HCT116 (cell line): ENCODE results near the gene FAM184A.

Experiments used
- POLR2A ChIP-seq: IDR thresholded peaks from 2 replicates; pipeline ENCODE4 v1.7.0; 2011; ENCODE audit warnings: borderline replicate concordance; ENCODE audit not compliant: insufficient read depth, insufficient read length; ENCODE audit errors: extremely low read depth
- RAD21 ChIP-seq: IDR thresholded peaks from 2 replicates; pipeline ENCODE4 v1.6.1; 2012; ENCODE audit warnings: low read depth, mild to moderate bottlenecking
- TCF7L2 ChIP-seq: IDR thresholded peaks from 2 replicates; pipeline ENCODE4 v1.7.0; 2011; ENCODE audit warnings: borderline replicate concordance, inconsistent platforms; ENCODE audit not compliant: insufficient read depth, insufficient read length; ENCODE audit errors: extremely low read depth
- TF ChIP-seq, protein P1 (sequence below), 3 experiments: fragments of 200-600 bp in 1 of 3; sonication (generic) in 1 of 3; IDR thresholded peaks in 2 of 3; conservative IDR thresholded peaks in 1 of 3; 2 replicates each; pipeline ENCODE4 v1.5.1; 2012 to 2017; ENCODE audit warnings: low read depth in 2 of 3, low read length in 2 of 3, antibody characterized with exemption in 1 of 3, borderline replicate concordance in 1 of 3, control low read depth in 1 of 3, mild to moderate bottlenecking in 1 of 3, mixed read lengths in 1 of 3, mixed run types in 1 of 3, moderate library complexity in 1 of 3; ENCODE audit not compliant: insufficient read depth in 1 of 3
- TF ChIP-seq, protein P2 (sequence below): IDR thresholded peaks from 2 replicates; pipeline ENCODE4 v1.6.1; 2011; ENCODE audit warnings: mild to moderate bottlenecking, low read length, moderate library complexity; ENCODE audit not compliant: insufficient replicate concordance; ENCODE audit errors: extremely low read depth
- TF ChIP-seq, protein P3 (sequence below): IDR thresholded peaks from 2 replicates; pipeline ENCODE4 v1.6.1; 2012

DNA sequence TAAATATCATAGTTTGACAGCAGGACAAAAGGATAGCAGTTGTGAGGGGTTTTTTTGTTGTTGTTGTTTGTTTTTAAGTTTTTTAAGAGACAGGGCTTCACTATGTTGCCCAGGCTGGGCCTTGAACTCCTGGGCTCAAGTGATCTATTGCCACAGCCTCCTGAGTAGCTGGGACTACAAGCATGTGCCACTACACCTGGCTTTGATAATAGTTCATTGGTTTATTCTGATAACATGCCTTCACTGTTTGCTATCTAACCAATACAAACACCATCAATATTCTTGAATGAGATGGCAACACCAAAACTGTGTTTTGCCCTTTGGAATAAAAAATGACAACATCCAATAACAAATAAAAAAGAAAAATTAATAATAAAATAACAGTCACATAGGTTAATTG is 41.2 kb downstream of the FAM184A start:
- no peak for TF ChIP-seq TCF7L2
- TF ChIP-seq, protein P1, sequence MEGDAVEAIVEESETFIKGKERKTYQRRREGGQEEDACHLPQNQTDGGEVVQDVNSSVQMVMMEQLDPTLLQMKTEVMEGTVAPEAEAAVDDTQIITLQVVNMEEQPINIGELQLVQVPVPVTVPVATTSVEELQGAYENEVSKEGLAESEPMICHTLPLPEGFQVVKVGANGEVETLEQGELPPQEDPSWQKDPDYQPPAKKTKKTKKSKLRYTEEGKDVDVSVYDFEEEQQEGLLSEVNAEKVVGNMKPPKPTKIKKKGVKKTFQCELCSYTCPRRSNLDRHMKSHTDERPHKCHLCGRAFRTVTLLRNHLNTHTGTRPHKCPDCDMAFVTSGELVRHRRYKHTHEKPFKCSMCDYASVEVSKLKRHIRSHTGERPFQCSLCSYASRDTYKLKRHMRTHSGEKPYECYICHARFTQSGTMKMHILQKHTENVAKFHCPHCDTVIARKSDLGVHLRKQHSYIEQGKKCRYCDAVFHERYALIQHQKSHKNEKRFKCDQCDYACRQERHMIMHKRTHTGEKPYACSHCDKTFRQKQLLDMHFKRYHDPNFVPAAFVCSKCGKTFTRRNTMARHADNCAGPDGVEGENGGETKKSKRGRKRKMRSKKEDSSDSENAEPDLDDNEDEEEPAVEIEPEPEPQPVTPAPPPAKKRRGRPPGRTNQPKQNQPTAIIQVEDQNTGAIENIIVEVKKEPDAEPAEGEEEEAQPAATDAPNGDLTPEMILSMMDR (IDR thresholded peaks at IDR 0.05 in 2 of 3, conservative IDR thresholded peaks at IDR 0.05 in 1 of 3; ENCODE audit: borderline replicate concordance in 1 of 3, insufficient read depth in 1 of 3, low read depth in 2 of 3, low read length in 2 of 3) = no peak
- TF ChIP-seq, protein P2, sequence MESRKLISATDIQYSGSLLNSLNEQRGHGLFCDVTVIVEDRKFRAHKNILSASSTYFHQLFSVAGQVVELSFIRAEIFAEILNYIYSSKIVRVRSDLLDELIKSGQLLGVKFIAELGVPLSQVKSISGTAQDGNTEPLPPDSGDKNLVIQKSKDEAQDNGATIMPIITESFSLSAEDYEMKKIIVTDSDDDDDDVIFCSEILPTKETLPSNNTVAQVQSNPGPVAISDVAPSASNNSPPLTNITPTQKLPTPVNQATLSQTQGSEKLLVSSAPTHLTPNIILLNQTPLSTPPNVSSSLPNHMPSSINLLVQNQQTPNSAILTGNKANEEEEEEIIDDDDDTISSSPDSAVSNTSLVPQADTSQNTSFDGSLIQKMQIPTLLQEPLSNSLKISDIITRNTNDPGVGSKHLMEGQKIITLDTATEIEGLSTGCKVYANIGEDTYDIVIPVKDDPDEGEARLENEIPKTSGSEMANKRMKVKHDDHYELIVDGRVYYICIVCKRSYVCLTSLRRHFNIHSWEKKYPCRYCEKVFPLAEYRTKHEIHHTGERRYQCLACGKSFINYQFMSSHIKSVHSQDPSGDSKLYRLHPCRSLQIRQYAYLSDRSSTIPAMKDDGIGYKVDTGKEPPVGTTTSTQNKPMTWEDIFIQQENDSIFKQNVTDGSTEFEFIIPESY = no peak
- TF ChIP-seq POLR2A = no peak
- no peak for TF ChIP-seq RAD21
- TF ChIP-seq, protein P3, sequence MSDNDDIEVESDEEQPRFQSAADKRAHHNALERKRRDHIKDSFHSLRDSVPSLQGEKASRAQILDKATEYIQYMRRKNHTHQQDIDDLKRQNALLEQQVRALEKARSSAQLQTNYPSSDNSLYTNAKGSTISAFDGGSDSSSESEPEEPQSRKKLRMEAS = no peak
